HT1080 (cell line): Measurements from ENCODE around the gene GRK5. TPM values are rescaled to one million over a fixed set of nuclear protein-coding genes. Genes with fewer than 3 reads are reported as not detected.
"Not testable (repeated sequence)": the region's sequence is repeated elsewhere in the genome, so short reads cannot be mapped to it uniquely, and the experiment has no call there.

Source experiments
- DNase-seq: peaks from one replicate; pipeline ENCODE4 v3.0.0-alpha.2; 2015; ENCODE audit warnings: low read depth
- total RNA-seq: library from RNA; depleted of rRNA; stranded (reverse); fragments of >200 nt; shearing (Covaris generic); gene quantifications from 2 replicates; pipeline ENCODE4 v1.2.3, GENCODE V29; 2014

GRK5 gene
- total RNA-seq, 1 experiment from 2014 or later: 11.4 TPM

DNA sequence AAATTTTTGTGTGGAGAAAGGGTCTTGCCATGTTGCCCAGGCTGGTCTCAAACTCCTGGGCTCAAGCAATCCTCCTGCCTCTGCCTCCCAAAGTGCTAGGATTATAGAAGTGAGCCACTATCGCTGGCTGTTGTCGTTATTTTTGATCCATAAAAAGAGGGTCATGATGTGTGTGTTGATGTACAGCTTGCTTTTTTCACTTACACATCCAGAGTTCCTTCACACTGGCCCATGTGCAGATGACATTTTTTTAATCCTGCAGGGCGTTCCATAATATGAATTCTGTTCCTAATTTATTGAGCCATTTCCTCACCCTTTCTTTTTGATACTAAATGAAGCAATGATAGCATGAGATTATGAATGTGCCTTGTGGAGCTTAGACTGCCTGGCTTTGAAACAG lies 40.8 kb downstream of the GRK5 start:
- no peak for DNase-seq

DNA sequence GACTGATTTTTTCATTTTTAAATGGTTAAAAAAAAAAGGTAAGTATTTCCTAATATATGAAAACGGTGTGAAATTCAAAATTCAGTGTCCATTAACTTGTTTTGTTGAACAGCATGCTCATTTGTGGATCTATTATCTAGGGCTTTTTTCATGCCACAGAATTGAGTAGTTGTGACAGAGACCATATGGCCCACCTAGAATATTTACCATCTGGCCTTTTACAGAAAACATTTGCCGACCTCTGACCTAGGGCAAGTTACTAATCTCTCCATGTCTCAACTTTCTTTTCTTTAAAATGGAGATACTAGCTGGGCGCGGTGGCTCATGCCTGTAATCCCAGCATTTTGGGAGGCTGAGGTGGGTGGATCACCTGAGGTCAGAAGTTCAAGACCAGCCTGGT lies 41.3 kb downstream of the GRK5 start:
- DNase-seq: no peak

DNA sequence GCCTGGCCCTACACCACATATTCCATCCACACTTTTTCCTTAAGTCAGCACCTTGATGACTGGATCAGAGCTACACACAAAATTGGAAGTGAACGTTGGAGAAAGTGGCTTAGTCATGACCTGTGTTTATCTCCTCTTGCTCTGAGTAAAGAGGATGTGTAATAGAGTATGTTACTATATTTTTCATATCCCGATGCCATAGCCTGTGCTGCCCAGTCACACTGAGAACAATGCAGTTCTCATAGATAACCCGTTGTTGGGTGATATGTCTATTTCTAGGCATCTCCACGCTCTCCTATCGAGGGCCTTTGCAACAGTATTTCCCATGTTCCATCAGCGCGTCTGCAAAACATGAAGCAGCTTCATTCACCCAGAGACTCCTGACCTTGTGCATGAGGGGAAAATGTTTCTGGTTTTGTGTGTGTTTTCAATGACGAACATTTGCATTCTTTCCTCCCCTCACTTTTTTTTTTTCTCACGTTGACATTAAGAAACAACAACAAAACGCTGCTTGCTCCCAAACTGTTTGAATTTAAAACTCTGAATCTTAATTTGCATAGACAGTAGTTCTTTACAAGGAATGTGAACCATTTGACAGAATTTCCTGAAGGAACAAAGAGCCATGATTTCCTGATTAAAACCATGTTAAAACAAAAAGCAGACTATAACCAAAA lies 43.4 kb downstream of the GRK5 start:
- DNase-seq: peak; percentile 96

DNA sequence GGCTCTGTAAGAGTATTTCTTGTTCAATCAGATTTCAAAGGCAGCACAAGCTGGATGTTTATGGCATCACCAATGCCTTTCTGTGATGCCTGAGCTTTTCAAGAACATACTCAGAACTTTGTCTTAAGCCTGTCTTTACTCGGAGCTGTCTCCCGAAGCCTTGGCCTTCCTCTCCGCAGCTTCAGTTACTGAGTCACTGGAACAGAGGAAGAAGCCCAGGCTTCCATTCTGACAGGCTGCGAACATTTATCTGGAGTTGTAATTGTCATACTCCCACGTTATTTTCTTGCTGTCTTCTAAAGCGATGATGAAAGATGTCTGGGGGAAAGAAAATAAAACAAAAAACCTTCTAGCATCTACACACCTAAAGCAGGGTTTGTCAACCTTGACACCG lies 43.9 kb downstream of the GRK5 start:
- DNase-seq: peak; percentile 26

DNA sequence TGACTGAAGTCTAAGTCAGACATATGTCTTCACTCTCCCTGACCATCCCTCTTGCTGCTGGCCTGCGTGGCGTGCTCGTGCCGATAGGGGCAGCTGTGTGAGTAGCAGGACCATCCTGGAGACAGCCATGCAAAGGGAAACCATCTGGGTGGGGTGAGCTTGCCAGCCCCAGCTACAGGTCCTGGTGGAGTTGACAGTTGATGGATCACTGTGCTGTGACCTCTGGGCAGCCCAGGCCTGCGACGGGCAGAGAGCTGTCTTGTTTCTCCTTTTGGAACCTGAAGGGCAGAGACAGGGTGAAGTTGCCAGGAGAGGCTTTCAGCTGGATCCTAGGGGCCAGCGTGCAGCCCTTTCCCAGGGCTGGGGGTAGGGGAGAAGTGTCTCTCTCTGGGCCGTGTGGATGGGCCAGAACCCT lies 44.7 kb downstream of the GRK5 start:
- no peak for DNase-seq

DNA sequence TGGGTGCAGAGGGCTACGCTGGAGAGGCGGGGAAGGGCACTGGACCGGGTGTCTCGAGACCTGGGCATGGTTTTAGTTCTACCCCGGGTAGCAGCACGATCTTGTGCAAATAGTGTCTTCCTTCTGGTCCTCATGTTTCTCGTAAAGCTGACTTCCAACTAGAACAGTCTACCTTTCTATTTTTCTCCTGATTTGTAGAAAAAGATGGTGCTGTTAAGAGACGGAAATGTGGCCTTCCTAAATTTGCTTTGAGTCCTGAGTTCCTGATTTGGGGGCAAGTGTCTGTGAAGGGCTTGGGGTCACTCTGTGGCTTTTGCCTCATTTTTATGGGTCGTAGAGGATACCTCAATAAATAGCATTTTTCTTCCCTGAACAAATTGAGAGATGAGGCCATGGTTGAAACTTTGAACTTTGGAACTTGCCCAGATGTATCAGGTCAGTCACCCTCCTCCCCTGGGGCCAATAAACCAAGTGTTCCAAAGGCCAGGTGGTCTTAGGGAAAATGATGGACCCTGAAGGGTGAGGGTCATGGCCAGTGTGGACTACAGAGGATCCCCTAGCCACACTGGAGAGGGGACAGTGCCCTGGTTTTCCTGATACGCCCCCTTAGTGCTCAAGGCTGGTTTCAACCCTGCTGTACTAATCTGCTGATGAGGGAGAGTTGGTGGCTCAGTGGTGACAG lies 45.2 kb downstream of the GRK5 start:
- DNase-seq: no peak

DNA sequence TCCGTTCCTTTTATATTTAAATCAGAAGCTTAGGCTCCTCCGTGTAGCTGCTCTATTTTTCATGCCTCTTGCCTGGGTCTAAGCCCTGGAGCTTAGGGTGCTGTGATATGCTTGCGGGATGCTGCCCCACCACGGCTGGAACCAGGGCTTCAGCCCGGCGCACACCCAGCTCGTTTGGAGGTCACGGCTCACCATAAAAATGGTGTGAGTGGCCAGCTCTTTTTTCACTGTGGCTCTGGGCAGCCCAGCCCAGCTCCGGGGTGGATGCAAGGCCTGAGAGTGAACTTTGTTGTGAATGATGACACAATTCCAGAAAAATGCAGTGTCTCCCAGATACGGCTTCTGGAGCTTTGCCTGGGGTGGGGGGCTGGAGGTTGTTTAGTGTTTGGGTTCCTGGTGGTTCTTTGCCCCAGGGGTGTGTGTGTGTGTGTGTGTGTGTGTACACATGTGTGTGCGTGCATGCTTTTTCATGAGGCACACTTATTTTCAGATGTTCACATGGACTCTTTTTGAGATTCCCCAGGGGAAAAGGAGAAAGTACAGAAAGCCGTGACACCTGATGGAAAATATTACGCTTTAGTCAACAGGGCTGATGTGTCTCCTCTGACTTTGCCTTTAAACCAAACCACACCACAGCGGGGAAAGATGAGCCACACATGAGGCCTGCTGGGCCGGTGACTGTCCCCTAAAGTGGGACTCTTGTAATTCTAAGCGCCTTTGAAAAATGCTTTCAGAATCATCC lies 46.2 kb downstream of the GRK5 start:
- DNase-seq: peak; percentile 93

DNA sequence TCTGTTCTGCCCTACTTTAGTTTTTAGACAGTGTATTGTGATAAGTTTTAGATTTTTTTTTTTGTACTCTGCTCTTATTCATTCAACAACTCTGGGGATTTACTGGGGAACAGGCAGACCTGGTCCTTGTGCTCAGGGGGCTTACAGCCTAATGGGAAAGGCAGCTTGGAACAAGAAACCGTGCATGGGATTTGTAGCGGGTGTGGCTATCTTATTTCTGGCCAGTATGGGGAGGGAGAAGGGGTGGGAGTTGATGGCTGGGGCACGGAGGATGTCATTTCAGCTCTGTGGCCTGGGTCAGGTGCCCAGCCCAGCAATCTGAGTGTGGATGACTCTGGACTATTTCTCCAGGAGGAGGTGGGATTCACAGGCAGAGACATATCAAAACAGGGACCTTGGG lies 47.0 kb downstream of the GRK5 start:
- peak; percentile 15 for DNase-seq

DNA sequence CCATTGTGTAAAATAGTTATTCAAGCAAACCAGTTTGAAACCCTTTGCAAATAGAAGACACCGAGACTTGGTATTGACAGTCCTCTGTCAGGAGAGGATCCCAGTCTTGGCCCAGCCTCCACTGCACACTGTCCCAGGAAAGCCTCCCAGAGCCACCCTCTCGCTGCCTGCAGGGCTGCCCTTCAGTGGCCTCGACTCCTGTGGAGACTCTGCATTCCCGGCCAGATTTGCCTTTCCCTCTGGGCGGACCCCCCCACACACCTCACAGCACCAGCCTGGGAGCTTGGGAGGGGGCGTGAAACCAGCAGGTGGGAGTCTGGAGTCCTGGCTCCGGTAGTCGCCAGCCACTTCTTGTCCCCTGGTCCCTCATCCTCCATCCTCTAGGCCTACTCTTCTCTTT lies 48.7 kb downstream of the GRK5 start:
- no peak for DNase-seq

DNA sequence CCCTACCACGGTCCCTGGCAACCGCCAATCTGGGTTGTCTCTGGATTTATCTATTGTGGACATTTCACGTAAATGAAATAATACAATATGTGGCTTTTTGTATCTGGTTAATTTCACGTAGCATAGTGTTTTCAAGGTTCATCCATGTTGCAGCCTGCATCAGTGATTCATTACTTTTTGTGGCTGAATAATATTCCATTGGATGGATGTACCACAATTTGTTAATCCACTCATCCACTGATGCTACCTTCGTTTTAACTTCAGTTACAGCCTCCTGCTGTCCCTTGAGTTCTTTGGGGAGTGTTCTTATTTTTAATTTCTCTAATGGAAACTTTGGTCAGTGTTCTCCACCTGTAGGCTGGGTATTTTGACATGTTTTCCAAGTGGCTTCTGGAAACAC lies 49.5 kb downstream of the GRK5 start:
- no peak for DNase-seq

DNA sequence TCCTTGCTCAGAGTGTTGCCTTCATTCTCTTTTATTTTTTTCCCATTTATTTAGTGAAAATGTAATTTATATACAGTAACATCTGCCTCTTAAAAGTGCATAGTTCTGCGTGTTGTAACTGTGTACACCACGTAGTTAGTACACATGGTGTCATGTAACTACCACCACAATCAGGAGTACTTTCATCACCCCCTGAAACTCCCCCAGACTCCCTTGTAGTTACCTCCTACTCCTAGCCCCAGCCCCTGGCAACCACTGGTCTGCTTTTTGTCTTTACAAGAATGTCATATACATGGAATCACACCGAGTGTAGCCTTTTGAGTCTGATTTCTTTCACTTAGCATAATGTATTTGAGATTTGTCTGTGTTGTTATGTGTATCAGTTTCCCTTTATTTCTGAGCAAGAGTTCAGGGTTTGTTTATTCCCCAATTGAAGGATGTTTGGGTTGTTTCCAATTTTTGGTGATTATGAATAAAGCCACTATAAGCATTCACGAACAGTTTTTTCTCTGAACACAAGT lies 50.6 kb downstream of the GRK5 start:
- DNase-seq: no peak

DNA sequence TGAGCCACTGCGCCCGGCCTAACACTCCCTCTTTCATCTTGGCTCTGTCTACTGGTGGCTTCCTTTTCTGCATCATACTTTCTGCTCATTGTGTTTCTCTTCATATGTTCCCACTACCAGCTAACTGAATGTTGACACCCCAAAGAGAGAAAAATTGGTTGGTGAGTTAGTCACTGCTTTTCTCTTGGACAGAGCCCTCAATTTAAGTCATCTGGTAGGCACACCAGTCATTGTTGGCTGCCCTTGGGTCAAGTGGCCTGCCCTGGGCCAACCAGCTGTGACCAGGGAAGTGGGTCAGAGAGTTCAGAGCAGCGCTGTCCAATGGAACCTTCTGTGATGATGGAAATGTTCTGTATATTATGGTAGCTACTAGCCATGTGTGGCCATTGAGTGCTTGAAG lies 52.0 kb downstream of the GRK5 start:
- no peak for DNase-seq

DNA sequence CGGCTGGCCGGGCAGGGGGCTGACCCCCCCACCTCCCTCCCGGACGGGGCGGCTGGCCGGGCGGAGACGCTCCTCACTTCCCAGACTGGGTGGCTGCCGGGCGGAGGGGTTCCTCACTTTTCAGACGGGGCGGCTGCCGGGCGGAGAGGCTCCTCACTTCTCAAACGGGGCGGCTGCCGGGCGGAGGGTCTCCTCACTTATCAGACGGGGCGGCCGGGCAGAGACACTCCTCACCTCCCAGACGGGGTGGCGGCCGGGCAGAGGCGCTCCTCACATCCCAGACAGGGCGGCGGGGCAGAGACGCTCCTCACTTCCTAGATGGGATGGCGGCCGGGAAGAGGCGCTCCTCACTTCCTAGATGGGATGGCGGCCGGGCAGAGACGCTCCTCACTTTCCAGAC lies 53.6 kb downstream of the GRK5 start:
- DNase-seq: not testable (repeated sequence)

DNA sequence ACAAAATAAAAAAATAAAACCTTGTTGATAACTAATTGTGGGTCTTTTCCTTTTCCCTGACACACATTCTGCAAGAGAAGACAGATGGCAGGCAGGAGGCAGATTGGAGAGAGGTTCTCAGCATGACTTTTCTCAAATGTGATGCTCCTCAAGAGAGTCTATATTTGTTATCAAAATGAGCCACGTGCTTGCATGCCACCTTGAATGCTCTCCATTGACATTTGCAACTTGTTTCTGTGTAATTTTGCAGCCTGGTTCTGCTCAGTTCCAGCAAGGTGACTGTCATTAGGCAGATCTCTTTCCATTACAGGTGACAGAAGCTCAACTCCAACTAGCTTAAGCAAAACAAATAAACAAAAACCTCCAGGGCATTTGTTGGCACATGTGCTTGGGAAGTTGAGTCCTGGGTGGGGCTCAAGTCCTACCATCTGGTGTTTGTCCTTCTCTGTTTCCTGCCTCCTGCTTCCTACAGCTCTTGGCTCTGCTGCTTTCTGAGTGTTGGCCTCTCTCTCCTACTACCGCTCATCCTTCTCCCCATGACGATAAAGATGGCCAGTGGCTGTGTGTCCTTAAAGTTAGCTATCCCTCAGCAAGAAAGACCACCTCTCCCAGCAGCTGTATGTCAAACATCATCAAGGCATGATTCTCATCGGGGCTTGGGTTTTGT lies 56.7 kb downstream of the GRK5 start:
- DNase-seq: no peak

DNA sequence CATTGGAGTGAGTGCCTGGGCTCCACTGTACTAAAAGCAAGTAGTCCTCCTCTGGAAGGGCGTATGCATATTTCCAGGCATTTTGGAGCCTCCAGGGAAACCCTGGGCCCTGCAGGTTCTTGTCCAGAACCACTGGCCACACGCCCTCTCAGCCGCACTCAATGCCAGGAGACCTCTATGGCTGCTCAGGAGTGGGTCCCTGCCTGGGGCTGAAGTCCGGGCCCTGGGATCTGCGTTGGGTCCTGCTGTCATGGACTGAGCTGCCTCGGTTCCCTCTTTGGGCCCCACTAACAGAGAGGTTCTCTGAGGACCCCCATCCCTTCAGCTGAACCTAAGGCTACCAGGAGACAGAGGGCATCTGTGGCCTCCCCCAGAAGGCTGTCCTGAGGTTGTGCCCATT lies 58.3 kb downstream of the GRK5 start:
- DNase-seq: no peak

DNA sequence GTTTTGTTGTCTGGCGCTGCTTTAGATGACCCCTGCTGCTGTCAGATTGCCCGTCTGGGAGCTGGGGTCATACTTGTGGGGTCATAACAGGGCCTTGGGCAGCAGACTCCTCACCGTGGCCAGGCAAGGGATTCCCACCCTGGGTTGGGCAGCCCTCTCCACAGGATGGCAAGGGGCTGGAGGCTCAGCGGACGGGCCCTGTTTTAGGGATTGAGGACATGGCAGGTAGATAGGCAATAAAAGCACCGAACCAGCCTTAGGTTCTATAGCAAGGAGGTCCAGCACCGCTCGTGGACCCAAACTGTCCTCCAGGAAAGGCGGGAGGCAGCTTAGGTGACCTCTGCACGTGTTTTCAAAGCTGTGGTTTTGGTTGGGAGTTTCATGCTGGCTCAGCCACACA lies 60.0 kb downstream of the GRK5 start:
- no peak for DNase-seq

DNA sequence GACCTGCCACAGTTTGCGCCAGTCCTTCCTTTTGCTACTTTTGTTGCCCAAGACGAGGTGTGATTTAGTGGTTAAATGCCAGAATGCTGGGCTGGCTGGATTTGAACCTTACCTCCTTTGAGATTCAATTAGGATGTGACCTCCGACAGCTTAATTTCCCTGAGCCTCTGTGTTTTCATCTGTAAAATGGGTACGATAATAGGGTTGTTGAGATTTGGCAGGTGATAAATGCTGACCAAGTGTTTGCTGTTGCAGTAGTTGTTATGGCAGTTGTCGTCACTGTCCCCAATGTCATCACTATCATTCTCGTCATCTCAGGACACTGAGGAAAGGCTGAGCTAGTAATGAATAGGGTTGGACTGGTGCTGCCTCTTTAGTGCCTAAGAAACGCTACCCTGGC lies 61.1 kb downstream of the GRK5 start:
- no peak for DNase-seq

DNA sequence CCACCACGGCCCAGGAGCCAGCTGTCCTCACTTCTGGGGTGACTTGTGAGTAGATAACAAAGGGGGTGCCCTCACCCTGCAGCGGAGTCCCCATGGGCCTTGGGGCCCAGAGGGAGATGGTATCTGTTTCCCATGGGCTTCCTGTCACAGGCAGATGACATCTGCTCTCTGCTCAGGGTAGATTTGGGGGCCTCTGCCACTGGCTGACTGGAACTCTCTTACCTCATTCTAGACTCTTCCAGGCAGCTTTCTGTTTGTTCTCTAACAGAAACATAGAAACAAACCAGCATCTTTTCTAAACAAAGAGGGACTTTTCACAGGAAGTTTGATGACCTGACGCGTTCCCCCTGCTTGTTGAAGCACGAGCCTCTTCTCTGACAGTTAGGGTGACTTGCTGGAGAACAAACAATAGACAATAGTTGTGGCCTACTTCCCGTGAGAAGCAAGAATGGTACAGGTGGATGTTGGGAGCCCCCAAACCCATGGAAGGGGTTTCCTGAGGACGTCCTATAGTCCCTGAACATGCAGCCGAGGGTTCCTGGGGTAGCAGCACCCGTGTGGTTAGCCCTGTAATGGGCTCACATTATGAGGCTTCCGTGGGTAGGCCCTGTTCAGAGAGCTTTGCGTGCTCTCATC lies 61.6 kb downstream of the GRK5 start:
- DNase-seq: no peak

DNA sequence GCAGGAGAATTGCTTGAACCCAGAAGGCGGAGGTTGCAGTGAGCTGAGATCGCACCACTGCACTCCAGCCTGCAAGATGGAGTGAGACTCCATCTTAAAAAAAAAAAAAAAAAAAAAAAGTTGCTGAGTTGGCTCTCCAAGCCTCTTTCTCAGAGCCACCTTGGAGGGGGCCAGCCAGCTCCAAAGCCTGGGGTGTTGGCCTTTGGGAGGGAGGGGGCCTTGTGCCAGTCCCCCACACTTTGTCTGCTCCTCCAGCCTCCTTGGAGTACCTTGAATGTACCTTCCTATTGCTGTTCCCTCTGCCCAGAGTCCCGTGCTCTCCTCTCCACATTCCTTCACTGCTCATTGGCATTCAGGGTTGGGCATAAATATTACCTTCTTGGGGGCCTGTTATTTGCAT lies 62.4 kb downstream of the GRK5 start:
- no peak for DNase-seq

DNA sequence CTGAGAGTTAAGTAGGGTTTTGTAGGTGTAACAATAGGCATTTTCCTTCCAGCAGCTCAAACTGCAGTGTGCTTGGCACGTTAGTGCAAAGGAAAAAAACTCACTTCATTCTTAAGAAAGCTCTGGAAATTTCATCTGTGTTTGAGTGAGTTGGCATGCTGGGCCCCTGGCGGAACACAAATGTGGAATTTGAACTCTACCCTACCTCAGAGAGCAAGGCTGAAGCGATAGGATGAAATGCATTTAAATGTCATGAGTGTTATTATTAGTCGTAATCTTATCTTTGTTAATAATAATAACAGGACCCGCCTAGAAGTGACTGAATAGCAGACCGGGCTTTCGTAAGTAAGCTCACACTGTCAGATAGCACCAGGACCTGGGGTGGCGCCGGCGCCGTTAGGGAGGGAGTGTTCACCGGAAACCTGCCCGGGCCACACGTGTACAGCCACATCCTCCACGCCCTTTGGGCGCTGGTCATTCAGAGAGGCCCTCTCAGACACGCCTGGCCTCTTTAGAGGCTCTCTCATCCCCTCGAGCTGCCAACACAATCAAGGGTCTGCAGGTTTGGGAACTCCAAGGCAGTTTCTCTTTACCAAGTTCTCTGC lies 63.5 kb downstream of the GRK5 start:
- no peak for DNase-seq

DNA sequence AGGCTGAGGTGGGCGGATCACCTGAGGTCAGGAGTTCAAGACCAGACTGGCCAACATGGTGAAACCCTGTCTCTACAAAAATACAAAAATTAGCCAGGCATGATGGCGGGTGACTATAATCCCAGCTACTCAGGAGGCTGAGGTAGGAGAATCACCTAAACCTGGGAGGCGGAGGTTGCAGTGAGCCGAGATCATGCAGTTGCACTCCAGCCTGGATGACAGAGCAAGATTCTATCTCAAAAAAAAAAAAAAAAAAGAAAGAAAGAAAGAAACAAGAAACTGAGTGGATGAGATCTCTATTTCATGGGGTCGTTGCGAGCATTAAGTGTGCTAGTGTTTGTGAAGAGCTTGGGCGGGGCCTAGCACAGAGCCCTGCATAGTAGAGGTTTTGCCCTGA lies 65.0 kb downstream of the GRK5 start:
- DNase-seq: not testable (repeated sequence)
